Keratinocyte (primary cell): Measurements from ENCODE around the gene MOB1B.
"Not testable (repeated sequence)": the region's sequence is repeated elsewhere in the genome, so short reads cannot be mapped to it uniquely, and the experiment has no call there.

ENCODE experiments used
- EZH2 ChIP-seq: IDR thresholded peaks from one replicate; pipeline ENCODE4 v1.6.1; 2012; ENCODE audit warnings: inconsistent platforms, mild to moderate bottlenecking, low read length, moderate library complexity
- TF ChIP-seq, protein P1 (sequence below), 3 experiments: IDR thresholded peaks in 1 of 3; conservative IDR thresholded peaks in 1 of 3; optimal IDR thresholded peaks in 1 of 3; 2 replicates in 2 of 3; 3 replicates in 1 of 3; pipeline versions ENCODE3 to v1.5.1; 2011; ENCODE audit warnings: low read length in 3 of 3, mild to moderate bottlenecking in 3 of 3, moderate library complexity in 2 of 3, control low read depth in 1 of 3, inconsistent platforms in 1 of 3; ENCODE audit not compliant: insufficient read depth in 2 of 3; ENCODE audit errors: extremely low read depth in 1 of 3

DNA sequence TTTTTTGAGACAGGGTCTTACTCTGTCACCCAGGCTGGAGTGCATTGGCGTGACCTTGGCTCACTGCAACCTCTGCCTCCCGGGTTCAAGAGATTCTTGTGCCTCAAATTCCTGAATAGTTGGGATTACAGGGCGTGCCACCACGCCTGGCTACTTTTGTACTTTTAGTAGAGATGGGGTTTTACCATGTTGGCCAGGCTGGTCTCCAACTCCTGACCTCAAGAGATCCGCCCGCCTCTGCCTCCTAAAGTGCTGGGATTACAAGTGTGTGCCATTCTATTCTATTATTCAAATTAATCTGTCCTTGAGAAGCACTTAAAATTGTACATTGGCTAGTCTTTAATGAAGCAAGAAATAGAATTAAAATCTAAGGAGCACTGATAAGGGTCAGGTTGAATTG lies 3.6 kb upstream of the MOB1B start:
- TF ChIP-seq, protein P1, sequence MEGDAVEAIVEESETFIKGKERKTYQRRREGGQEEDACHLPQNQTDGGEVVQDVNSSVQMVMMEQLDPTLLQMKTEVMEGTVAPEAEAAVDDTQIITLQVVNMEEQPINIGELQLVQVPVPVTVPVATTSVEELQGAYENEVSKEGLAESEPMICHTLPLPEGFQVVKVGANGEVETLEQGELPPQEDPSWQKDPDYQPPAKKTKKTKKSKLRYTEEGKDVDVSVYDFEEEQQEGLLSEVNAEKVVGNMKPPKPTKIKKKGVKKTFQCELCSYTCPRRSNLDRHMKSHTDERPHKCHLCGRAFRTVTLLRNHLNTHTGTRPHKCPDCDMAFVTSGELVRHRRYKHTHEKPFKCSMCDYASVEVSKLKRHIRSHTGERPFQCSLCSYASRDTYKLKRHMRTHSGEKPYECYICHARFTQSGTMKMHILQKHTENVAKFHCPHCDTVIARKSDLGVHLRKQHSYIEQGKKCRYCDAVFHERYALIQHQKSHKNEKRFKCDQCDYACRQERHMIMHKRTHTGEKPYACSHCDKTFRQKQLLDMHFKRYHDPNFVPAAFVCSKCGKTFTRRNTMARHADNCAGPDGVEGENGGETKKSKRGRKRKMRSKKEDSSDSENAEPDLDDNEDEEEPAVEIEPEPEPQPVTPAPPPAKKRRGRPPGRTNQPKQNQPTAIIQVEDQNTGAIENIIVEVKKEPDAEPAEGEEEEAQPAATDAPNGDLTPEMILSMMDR (optimal IDR thresholded peaks at IDR 0.05 in 1 of 3, IDR thresholded peaks at IDR 0.05 in 1 of 3, conservative IDR thresholded peaks at IDR 0.05 in 1 of 3; ENCODE audit: extremely low read depth in 1 of 3, insufficient read depth in 2 of 3, low read length in 3 of 3), result not testable (repeated sequence)
- not testable (repeated sequence) for TF ChIP-seq EZH2
